ENCODE measurements around the gene SPEM2.
"Not testable (repeated sequence)": the region's sequence is repeated elsewhere in the genome, so short reads cannot be mapped to it uniquely, and the experiment has no call there.

The SPEM2 gene

DNA sequence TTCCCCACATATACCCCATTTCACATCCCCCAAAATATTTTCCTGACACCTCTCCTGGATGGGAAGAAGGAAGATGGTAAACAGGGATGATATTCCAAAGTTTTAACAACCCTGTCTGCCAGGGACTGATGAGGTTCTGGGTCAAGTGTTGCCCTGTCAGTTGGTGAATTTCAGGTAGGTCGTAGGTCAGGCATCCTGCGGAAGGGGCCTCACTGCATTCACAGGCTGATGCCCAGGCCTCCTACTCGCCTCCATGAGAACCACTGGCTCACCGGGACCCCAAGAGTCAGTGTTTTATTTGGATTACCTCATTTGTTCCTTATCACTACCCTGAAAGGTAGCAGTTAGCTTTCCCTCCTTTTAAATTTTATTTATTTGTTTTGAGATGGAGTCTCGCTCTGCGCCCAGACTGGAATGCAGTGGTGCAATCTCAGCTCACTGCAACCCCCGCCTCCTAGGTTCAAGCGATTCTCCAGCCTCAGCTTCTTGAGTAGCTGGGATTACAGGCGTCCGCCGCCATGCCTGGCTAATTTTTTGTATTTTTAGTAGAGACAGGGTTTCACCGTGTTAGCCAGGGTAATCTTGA is 43.5 kb downstream of the SPEM2 start:
- Histone ChIP-seq H3K27me3 (ENCODE audit: insufficient read depth, insufficient read length) (no peaks in the 10 kb centered on the region), H3K9ac (ENCODE audit: insufficient read length, low read depth) (no peak overlapping the region), H3K4me3 (ENCODE audit: insufficient read length, low read depth) (no peak overlapping the region), H3K4me1 (ENCODE audit: insufficient read depth, insufficient read length) (peaks cover 3% of the 10 kb centered on the region), H3K9me3 (ENCODE audit: insufficient read depth, low read length) (no peaks in the 10 kb centered on the region), H3K36me3 (ENCODE audit: insufficient read depth, insufficient read length, low read length) (peaks cover 15% of the 10 kb centered on the region)
- TF ChIP-seq ZNF274 (IDR thresholded peaks at IDR 0.05; ENCODE audit: low read depth, low read length) (no peak), SUZ12 (IDR thresholded peaks at IDR 0.05; ENCODE audit: extremely low read depth, insufficient read depth, insufficient read length) (no peak), YY1 (IDR thresholded peaks at IDR 0.05; ENCODE audit: insufficient read depth, insufficient read length) (no peak)
- no peak for DNase-seq (ENCODE audit: low read depth, low spot score)

DNA sequence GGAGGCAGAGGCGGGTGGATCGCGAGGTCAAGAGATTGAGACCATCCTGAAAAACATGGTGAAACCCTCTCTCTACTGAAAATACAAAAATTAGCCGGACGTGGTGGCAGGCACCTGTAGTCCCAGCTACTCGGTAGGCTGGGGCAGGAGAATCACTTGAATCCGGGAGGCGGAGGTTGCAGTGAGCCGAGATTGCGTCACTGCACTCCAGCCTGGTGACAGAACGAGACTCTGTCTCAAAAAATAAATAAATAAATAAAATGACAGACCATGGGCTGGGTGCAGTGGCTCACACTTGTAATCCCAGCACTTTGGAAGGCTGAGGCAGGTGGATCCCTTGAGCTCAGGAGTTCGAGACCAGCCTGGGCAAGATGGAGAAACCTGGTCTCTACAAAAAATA is 44.4 kb downstream of the SPEM2 start:
- not testable (repeated sequence) for H3K4me3 ChIP-seq (ENCODE audit: insufficient read length, low read depth); H3K4me1 ChIP-seq (ENCODE audit: insufficient read depth, insufficient read length); H3K9ac ChIP-seq (ENCODE audit: insufficient read length, low read depth); H3K9me3 ChIP-seq (ENCODE audit: insufficient read depth, low read length); H3K27me3 ChIP-seq (ENCODE audit: insufficient read depth, insufficient read length); DNase-seq (ENCODE audit: low read depth, low spot score)
- peaks cover 13% of the 10 kb centered on the region for H3K36me3 ChIP-seq (ENCODE audit: insufficient read depth, insufficient read length, low read length)

DNA sequence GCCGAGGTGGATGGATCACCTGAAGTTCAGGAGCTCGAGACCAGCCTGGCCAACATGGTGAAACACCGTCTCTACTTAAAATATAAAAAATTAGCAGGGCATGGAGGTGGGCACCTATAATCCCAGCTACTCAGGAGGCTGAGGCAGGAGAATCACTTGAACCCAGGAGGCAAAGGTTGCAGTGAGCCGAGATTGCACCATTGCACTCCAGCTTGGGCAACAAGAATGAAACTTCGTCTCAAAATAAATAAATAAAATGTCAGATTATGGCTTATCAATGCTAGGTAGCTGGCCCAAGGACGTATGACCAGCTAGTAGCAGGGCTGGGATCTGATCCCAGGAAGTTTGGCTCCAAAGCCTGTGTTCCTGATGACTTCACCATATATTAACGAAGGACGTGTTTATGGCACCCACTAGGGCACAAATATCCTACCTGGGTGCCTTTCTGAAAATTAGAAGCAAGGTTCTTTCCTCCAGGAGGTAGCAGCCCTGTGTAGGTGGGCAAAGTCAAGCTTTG is 45.1 kb downstream of the SPEM2 start:
- H3K36me3 ChIP-seq (ENCODE audit: insufficient read depth, insufficient read length, low read length), result peaks cover 11% of the 10 kb centered on the region
- not testable (repeated sequence) for DNase-seq (ENCODE audit: low read depth, low spot score); H3K4me3 ChIP-seq (ENCODE audit: insufficient read length, low read depth); H3K27me3 ChIP-seq (ENCODE audit: insufficient read depth, insufficient read length); H3K9ac ChIP-seq (ENCODE audit: insufficient read length, low read depth); H3K4me1 ChIP-seq (ENCODE audit: insufficient read depth, insufficient read length); H3K9me3 ChIP-seq (ENCODE audit: insufficient read depth, low read length)

DNA sequence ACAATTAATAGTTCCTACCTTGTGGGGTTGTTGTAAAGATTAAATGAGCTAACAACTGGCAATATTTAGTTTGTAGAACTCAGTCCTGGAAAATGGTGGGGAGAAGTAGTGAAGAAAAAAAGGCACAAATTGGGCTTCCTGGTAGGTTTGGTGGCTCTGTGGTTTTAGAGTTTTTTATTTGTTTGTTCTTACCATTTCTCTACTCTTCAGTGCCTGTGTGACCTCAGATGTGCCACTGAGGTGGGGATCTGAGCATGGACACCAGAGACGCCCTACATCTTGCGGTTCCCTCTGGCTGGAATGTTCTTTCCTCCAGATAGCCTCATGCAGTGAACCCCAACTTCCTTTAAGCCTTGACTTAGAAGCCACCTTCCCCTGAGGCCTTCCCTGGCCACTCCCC is 46.3 kb downstream of the SPEM2 start:
- H3K9me3 ChIP-seq (ENCODE audit: insufficient read depth, low read length), result no peaks in the 10 kb centered on the region
- no peaks in the 10 kb centered on the region for H3K27me3 ChIP-seq (ENCODE audit: insufficient read depth, insufficient read length)
- no peak for TF ChIP-seq SUZ12 (IDR thresholded peaks at IDR 0.05; ENCODE audit: extremely low read depth, insufficient read depth, insufficient read length)
- no peak for TF ChIP-seq YY1 (IDR thresholded peaks at IDR 0.05; ENCODE audit: insufficient read depth, insufficient read length)
- TF ChIP-seq ZNF274 (IDR thresholded peaks at IDR 0.05; ENCODE audit: low read depth, low read length), result no peak
- no peak overlapping the region for H3K9ac ChIP-seq (ENCODE audit: insufficient read length, low read depth)
- no peak overlapping the region for H3K4me3 ChIP-seq (ENCODE audit: insufficient read length, low read depth)
- H3K4me1 ChIP-seq (ENCODE audit: insufficient read depth, insufficient read length), result peaks cover 4% of the 10 kb centered on the region
- peaks cover 6% of the 10 kb centered on the region for H3K36me3 ChIP-seq (ENCODE audit: insufficient read depth, insufficient read length, low read length)
- DNase-seq (ENCODE audit: low read depth, low spot score), result no peak

DNA sequence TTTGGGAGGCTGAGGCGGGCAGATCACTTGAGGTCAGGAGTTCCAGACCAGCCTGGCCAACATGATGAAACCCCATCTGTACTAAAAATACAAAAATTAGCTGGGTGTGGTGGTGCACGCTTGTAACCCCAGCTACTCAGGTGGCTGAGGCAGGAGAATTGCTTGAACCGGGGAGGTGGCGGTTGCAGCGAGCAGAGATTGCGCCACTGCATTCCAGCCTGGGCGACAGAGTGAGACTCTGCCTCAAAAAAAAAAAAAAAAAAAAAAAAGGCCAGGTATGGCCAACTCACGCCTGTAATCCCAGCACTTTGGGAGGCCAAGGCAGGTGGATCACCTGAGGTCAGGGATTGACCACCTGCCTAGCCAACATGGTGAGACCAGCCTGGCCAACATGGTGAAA is 49.4 kb downstream of the SPEM2 start:
- H3K4me1 ChIP-seq (ENCODE audit: insufficient read depth, insufficient read length), result peaks cover 16% of the 10 kb centered on the region
- not testable (repeated sequence) for H3K9ac ChIP-seq (ENCODE audit: insufficient read length, low read depth); DNase-seq (ENCODE audit: low read depth, low spot score); H3K36me3 ChIP-seq (ENCODE audit: insufficient read depth, insufficient read length, low read length); H3K9me3 ChIP-seq (ENCODE audit: insufficient read depth, low read length); H3K27me3 ChIP-seq (ENCODE audit: insufficient read depth, insufficient read length); H3K4me3 ChIP-seq (ENCODE audit: insufficient read length, low read depth)

DNA sequence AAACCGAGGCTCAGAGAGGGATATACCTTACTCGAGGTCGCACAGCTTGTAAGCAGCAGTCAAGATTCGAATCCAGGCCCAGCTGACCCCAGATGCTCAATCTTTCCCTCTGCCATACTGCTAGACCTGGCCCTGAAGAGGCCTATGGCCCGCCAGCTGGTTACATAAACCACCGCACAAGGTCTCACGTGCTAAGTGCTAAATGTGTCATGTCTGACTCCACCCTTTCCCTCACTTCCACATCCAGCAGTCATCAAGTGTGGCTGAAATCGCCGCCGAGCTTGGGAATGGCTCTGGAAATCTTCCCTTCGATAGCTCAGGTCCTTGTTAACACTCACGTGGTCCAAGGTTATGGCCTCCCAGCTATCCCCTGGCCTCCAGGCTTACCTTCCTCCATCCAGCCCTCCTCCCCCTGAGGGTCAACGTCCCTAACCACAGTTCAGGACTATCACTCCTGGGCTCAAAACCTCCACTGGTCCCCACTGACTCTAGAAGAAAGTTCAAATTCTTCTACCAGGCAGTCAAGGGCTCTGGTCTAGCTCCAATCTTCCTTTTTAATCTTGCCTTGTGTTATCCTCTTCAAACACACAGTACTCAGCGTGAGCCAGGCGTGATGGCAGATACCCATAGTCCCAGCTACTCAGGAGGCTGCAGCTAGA is 50.5 kb downstream of the SPEM2 start:
- no peaks in the 10 kb centered on the region for H3K27me3 ChIP-seq (ENCODE audit: insufficient read depth, insufficient read length)
- peak overlapping the region; percentile 9 for H3K9ac ChIP-seq (ENCODE audit: insufficient read length, low read depth)
- H3K36me3 ChIP-seq (ENCODE audit: insufficient read depth, insufficient read length, low read length), result peaks cover 2% of the 10 kb centered on the region
- no peak for DNase-seq (ENCODE audit: low read depth, low spot score)
- TF ChIP-seq ZNF274 (IDR thresholded peaks at IDR 0.05; ENCODE audit: low read depth, low read length), result no peak
- H3K4me3 ChIP-seq (ENCODE audit: insufficient read length, low read depth), result no peak overlapping the region
- peaks cover 18% of the 10 kb centered on the region for H3K4me1 ChIP-seq (ENCODE audit: insufficient read depth, insufficient read length)
- H3K9me3 ChIP-seq (ENCODE audit: insufficient read depth, low read length), result no peaks in the 10 kb centered on the region

DNA sequence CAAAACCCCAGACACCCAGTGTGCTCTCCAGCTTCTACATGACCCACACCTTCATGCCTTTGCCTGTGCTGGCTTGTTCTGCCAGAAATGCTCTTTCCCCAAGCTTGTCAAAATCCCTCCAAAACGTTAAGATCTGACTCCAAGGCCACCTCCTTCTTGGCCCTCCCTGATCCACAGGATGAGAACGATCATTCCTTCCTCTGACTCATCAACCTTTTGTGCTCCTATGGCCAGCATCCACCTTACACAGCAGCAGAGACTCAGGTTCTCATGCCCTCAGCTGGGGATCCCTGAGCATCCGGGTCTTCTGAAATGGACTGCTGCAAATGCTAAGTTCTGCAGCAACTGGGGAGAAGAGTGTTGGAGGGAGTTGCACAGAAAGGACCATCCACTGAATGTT is 51.1 kb downstream of the SPEM2 start:
- H3K27me3 ChIP-seq (ENCODE audit: insufficient read depth, insufficient read length), result no peaks in the 10 kb centered on the region
- H3K4me3 ChIP-seq (ENCODE audit: insufficient read length, low read depth), result no peak overlapping the region
- peaks cover 18% of the 10 kb centered on the region for H3K4me1 ChIP-seq (ENCODE audit: insufficient read depth, insufficient read length)
- H3K9ac ChIP-seq (ENCODE audit: insufficient read length, low read depth), result peak overlapping the region; percentile 9
- no peak for TF ChIP-seq ZNF274 (IDR thresholded peaks at IDR 0.05; ENCODE audit: low read depth, low read length)
- no peak for TF ChIP-seq YY1 (IDR thresholded peaks at IDR 0.05; ENCODE audit: insufficient read depth, insufficient read length)
- TF ChIP-seq SUZ12 (IDR thresholded peaks at IDR 0.05; ENCODE audit: extremely low read depth, insufficient read depth, insufficient read length), result no peak
- no peak for DNase-seq (ENCODE audit: low read depth, low spot score)
- peaks cover 2% of the 10 kb centered on the region for H3K36me3 ChIP-seq (ENCODE audit: insufficient read depth, insufficient read length, low read length)
- H3K9me3 ChIP-seq (ENCODE audit: insufficient read depth, low read length), result no peaks in the 10 kb centered on the region

DNA sequence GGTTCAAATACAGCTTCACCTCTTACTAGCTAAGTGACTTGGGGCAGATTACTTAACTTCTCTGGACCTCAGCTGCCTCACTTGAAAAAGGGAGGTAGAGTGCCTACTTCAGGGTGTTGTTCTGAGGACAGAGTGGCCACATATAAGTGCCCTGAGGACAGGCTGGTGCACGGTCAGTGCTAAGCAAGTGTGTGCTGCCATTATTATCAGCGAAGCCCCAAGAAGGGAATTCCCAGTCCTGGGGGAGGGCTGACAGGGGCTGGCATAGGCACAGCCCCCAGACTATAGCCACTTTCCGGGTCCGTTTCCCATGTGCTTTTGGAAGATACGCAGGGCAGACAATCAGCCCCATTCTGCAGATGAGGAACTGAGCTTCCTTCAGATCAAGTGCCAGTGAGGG is 51.5 kb downstream of the SPEM2 start:
- H3K27me3 ChIP-seq (ENCODE audit: insufficient read depth, insufficient read length), result no peaks in the 10 kb centered on the region
- peaks cover 18% of the 10 kb centered on the region for H3K4me1 ChIP-seq (ENCODE audit: insufficient read depth, insufficient read length)

More for the DNA sequence above, 51.5 kb downstream of the SPEM2 start:
- Histone ChIP-seq H3K9me3 (ENCODE audit: insufficient read depth, low read length) (no peaks in the 10 kb centered on the region), H3K9ac (ENCODE audit: insufficient read length, low read depth) (no peak overlapping the region), H3K4me3 (ENCODE audit: insufficient read length, low read depth) (no peak overlapping the region), H3K36me3 (ENCODE audit: insufficient read depth, insufficient read length, low read length) (peaks cover 2% of the 10 kb centered on the region)
- TF ChIP-seq SUZ12 (IDR thresholded peaks at IDR 0.05; ENCODE audit: extremely low read depth, insufficient read depth, insufficient read length), result no peak
- no peak for TF ChIP-seq YY1 (IDR thresholded peaks at IDR 0.05; ENCODE audit: insufficient read depth, insufficient read length)
- TF ChIP-seq ZNF274 (IDR thresholded peaks at IDR 0.05; ENCODE audit: low read depth, low read length), result no peak
- no peak for DNase-seq (ENCODE audit: low read depth, low spot score)
